HT1080 (cell line): ENCODE data around the gene UQCRFS1. TPM values are rescaled to one million over a fixed set of nuclear protein-coding genes. Genes with fewer than 3 reads are reported as not detected.

Experiments used
- DNase-seq: peaks from one replicate; pipeline ENCODE4 v3.0.0-alpha.2; 2015; ENCODE audit warnings: low read depth
- small RNA-seq: library from RNA; depleted of rRNA; stranded (forward); fragments of <200 nt; gene quantifications from one replicate; pipeline ENCODE3, GENCODE V24; 2014
- total RNA-seq: library from RNA; depleted of rRNA; stranded (reverse); fragments of >200 nt; shearing (Covaris generic); gene quantifications from 2 replicates; pipeline ENCODE4 v1.2.3, GENCODE V29; 2014

UQCRFS1 gene
- total RNA-seq, 1 experiment from 2014 or later, result 84.0 TPM

DNA sequence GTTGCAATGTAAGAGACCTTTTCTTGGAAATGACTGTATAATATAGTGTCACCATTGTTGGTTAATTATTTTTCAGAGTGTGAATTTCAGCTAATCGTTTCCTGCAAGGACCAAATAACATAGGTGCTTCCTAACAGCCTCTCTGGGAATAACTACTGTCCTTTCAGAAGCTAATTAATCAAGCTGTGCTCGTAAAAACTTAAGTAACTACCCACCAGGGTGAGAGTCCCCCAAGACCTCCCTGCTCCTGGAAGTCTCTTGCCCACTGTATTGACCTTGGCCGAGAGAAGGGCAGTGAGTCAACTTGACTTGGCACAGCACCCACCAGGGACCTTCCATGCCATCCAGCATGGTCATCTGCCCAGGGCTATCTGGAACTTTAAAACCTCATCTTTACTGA, 50.3 kb downstream of the UQCRFS1 start:
- DNase-seq, result no peak

GRCh38 chr19:29155683-29156082, 57.3 kb downstream of the UQCRFS1 start:
- no peak for DNase-seq

Small RNA genes within 50 kb of the gene (small RNA-seq; reads per million reads assigned to genes)
- gene RN7SL340P, result not detected
